Measurements from ENCODE around the gene RNU6-1.

GRCh38 chr15:67884514-67885174 is 44.8 kb upstream of the RNU6-1 start:
- TF ChIP-seq CTCF (IDR thresholded peaks at IDR 0.05): peak in 1 of 12 donors; percentile 10
- TF ChIP-seq POLR2A (IDR thresholded peaks at IDR 0.05): peak in 1 of 2 donors; percentile 39
